Measurements from ENCODE around the gene NEDD4L. TPM values are rescaled to one million over a fixed set of nuclear protein-coding genes. Genes with fewer than 3 reads are reported as not detected.

Gene NEDD4L
- total RNA-seq, 1 experiment from 2014 or later = 42.9 TPM

DNA sequence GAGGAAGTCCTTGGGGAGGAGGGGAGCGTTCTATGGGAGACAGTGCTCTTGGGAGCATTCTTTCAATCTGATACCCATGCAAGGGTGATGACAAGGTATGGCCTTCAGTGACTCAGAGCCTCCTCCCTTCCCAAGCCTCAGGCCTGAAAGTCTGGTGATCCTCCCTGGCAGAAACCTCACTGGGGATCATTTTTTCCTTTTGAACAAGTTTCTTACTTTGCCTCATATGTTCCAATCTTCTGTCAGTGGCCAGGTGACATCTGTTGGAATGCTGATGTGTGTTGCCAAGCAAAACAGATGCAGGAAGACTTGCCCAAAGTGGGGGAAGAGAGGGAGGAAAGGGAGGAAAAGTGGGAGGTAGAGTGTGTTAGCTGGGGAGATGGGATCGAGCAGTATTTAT is 224.8 kb downstream of the NEDD4L start:
- DNase-seq (ENCODE audit: low read depth, low spot score) (no peak), ATAC-seq (peak; percentile 77)
- TF ChIP-seq, protein P1, sequence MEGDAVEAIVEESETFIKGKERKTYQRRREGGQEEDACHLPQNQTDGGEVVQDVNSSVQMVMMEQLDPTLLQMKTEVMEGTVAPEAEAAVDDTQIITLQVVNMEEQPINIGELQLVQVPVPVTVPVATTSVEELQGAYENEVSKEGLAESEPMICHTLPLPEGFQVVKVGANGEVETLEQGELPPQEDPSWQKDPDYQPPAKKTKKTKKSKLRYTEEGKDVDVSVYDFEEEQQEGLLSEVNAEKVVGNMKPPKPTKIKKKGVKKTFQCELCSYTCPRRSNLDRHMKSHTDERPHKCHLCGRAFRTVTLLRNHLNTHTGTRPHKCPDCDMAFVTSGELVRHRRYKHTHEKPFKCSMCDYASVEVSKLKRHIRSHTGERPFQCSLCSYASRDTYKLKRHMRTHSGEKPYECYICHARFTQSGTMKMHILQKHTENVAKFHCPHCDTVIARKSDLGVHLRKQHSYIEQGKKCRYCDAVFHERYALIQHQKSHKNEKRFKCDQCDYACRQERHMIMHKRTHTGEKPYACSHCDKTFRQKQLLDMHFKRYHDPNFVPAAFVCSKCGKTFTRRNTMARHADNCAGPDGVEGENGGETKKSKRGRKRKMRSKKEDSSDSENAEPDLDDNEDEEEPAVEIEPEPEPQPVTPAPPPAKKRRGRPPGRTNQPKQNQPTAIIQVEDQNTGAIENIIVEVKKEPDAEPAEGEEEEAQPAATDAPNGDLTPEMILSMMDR (IDR thresholded peaks at IDR 0.05) = no peak
- no peak for TF ChIP-seq POLR2AphosphoS5 (IDR thresholded peaks at IDR 0.05; ENCODE audit: low read depth, low read length)
- TF ChIP-seq, protein P2, sequence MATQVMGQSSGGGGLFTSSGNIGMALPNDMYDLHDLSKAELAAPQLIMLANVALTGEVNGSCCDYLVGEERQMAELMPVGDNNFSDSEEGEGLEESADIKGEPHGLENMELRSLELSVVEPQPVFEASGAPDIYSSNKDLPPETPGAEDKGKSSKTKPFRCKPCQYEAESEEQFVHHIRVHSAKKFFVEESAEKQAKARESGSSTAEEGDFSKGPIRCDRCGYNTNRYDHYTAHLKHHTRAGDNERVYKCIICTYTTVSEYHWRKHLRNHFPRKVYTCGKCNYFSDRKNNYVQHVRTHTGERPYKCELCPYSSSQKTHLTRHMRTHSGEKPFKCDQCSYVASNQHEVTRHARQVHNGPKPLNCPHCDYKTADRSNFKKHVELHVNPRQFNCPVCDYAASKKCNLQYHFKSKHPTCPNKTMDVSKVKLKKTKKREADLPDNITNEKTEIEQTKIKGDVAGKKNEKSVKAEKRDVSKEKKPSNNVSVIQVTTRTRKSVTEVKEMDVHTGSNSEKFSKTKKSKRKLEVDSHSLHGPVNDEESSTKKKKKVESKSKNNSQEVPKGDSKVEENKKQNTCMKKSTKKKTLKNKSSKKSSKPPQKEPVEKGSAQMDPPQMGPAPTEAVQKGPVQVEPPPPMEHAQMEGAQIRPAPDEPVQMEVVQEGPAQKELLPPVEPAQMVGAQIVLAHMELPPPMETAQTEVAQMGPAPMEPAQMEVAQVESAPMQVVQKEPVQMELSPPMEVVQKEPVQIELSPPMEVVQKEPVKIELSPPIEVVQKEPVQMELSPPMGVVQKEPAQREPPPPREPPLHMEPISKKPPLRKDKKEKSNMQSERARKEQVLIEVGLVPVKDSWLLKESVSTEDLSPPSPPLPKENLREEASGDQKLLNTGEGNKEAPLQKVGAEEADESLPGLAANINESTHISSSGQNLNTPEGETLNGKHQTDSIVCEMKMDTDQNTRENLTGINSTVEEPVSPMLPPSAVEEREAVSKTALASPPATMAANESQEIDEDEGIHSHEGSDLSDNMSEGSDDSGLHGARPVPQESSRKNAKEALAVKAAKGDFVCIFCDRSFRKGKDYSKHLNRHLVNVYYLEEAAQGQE (IDR thresholded peaks at IDR 0.05; ENCODE audit: insufficient read depth in 1 of 2, low read depth in 2 of 2, low read length in 1 of 2) = no peak
- TF ChIP-seq TCF7L2 (IDR thresholded peaks at IDR 0.05; ENCODE audit: low read depth, low read length) = no peak
- no peak for TF ChIP-seq SIN3A (IDR thresholded peaks at IDR 0.05; ENCODE audit: borderline replicate concordance, insufficient read depth, low read depth, low read length)
- ChIA-PET POLR2A (no interaction called here), CTCF (no interaction called here)
- Histone ChIP-seq H3K4me3 (ENCODE audit: low read depth in 2 of 2, low read length in 2 of 2) (no peak overlapping the region), H3K27me3 (ENCODE audit: control insufficient read depth, insufficient read depth, low read length) (no peaks in the 10 kb centered on the region), H3K36me3 (ENCODE audit: control insufficient read depth, insufficient read depth, low read length) (no peaks in the 10 kb centered on the region), H3K27ac (ENCODE audit: low read length) (no peak overlapping the region), H3K9me3 (ENCODE audit: control insufficient read depth, insufficient read depth, low read depth, low read length) (no peaks in the 10 kb centered on the region), H3K4me1 (ENCODE audit: control insufficient read depth, insufficient read depth, low read length) (peaks cover 9% of the 10 kb centered on the region)
- in situ Hi-C loops (cut with HindIII; ENCODE audit: low pct_unique_long_range_greater_than_20kb, low sequenced_read_pairs) (no loop called here), intact Hi-C loops (cut with micrococcal nuclease; ENCODE audit: unreplicated experiment) (no loop called here)
- BruUV-seq (replicated peaks) = no TSS peak

DNA sequence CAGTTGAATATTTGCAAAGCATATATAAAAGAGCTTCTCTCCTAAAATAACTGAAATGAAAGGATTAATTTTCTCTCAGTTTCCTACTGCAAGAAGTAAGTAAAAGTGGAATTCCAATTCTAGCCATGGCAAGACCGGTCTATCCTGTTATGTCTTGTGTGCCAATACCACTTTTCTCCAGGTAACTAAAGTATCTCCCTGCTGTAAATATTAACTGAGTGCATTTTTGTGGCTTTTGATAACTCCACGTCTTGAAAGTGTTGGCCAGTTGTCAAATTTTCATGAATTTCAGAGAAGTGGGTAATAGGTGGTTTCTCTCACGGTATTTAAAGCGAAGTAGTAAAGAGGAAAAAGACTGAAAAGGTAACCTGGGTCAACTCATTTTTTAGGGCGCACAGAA is 225.9 kb downstream of the NEDD4L start:
- intact Hi-C loops (cut with micrococcal nuclease; ENCODE audit: unreplicated experiment) (no loop called here), in situ Hi-C loops (cut with HindIII; ENCODE audit: low pct_unique_long_range_greater_than_20kb, low sequenced_read_pairs) (no loop called here)
- POLR2A ChIA-PET = no interaction called here
- Histone ChIP-seq H3K9me3 (ENCODE audit: control insufficient read depth, insufficient read depth, low read depth, low read length) (no peaks in the 10 kb centered on the region), H3K4me1 (ENCODE audit: control insufficient read depth, insufficient read depth, low read length) (peaks cover 9% of the 10 kb centered on the region), H3K27ac (ENCODE audit: low read length) (no peak overlapping the region), H3K27me3 (ENCODE audit: control insufficient read depth, insufficient read depth, low read length) (no peaks in the 10 kb centered on the region), H3K4me3 (ENCODE audit: low read depth in 2 of 2, low read length in 2 of 2) (no peak overlapping the region), H3K36me3 (ENCODE audit: control insufficient read depth, insufficient read depth, low read length) (no peaks in the 10 kb centered on the region)
- no peak for DNase-seq (ENCODE audit: low read depth, low spot score)
- CTCF ChIA-PET = no interaction called here
- TF ChIP-seq SIN3A (IDR thresholded peaks at IDR 0.05; ENCODE audit: borderline replicate concordance, insufficient read depth, low read depth, low read length) = no peak
- TF ChIP-seq, protein P2 (IDR thresholded peaks at IDR 0.05; ENCODE audit: insufficient read depth in 1 of 2, low read depth in 2 of 2, low read length in 1 of 2) = no peak
- TF ChIP-seq, protein P1 (IDR thresholded peaks at IDR 0.05) = no peak
- no peak for TF ChIP-seq POLR2AphosphoS5 (IDR thresholded peaks at IDR 0.05; ENCODE audit: low read depth, low read length)
- TF ChIP-seq TCF7L2 (IDR thresholded peaks at IDR 0.05; ENCODE audit: low read depth, low read length) = no peak
- no TSS peak for BruUV-seq (replicated peaks)
- no peak for ATAC-seq
